ENCODE data around the gene MYL5. TPM values are rescaled to one million over a fixed set of nuclear protein-coding genes. Genes with fewer than 3 reads are reported as not detected.
"Not testable (repeated sequence)": the region's sequence is repeated elsewhere in the genome, so short reads cannot be mapped to it uniquely, and the experiment has no call there.

MYL5 gene
- total RNA-seq, 1 donor from 2014 or later = 2.9 TPM

DNA sequence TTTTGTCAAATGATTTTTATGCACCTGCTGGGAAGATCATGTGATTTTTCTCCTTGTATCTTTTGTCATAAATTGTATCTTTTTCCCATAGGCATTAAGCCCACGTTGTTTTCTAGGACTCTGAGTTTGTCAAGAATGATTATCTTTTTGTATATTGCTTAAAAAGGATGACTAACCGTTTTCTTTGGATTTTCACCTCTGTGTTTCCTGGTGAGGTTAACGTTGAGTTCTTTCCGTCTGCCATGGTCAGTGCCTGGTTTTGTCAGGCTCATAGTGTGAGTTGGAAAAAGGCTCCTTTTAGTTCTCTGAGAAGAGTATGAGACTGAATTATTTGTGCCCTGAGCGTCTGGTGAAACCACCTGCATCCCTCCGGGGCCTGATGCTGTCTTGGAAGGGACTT is 53.2 kb downstream of the MYL5 start:
- peaks cover 17% of the 10 kb centered on the region for H3K36me3 ChIP-seq (ENCODE audit: control insufficient read depth, insufficient read depth, low read length)
- no peak for DNase-seq (ENCODE audit: low read depth)
- TF ChIP-seq, protein P1, sequence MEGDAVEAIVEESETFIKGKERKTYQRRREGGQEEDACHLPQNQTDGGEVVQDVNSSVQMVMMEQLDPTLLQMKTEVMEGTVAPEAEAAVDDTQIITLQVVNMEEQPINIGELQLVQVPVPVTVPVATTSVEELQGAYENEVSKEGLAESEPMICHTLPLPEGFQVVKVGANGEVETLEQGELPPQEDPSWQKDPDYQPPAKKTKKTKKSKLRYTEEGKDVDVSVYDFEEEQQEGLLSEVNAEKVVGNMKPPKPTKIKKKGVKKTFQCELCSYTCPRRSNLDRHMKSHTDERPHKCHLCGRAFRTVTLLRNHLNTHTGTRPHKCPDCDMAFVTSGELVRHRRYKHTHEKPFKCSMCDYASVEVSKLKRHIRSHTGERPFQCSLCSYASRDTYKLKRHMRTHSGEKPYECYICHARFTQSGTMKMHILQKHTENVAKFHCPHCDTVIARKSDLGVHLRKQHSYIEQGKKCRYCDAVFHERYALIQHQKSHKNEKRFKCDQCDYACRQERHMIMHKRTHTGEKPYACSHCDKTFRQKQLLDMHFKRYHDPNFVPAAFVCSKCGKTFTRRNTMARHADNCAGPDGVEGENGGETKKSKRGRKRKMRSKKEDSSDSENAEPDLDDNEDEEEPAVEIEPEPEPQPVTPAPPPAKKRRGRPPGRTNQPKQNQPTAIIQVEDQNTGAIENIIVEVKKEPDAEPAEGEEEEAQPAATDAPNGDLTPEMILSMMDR (IDR thresholded peaks at IDR 0.05; ENCODE audit: insufficient read depth, low read length, severe bottlenecking) = no peak
- no peaks in the 10 kb centered on the region for H3K27me3 ChIP-seq (ENCODE audit: control insufficient read depth, insufficient read depth, low read length)
- FAIRE-seq = peak; percentile 60
- no peak overlapping the region for H3K4me3 ChIP-seq (ENCODE audit: low read depth, low read length)

DNA sequence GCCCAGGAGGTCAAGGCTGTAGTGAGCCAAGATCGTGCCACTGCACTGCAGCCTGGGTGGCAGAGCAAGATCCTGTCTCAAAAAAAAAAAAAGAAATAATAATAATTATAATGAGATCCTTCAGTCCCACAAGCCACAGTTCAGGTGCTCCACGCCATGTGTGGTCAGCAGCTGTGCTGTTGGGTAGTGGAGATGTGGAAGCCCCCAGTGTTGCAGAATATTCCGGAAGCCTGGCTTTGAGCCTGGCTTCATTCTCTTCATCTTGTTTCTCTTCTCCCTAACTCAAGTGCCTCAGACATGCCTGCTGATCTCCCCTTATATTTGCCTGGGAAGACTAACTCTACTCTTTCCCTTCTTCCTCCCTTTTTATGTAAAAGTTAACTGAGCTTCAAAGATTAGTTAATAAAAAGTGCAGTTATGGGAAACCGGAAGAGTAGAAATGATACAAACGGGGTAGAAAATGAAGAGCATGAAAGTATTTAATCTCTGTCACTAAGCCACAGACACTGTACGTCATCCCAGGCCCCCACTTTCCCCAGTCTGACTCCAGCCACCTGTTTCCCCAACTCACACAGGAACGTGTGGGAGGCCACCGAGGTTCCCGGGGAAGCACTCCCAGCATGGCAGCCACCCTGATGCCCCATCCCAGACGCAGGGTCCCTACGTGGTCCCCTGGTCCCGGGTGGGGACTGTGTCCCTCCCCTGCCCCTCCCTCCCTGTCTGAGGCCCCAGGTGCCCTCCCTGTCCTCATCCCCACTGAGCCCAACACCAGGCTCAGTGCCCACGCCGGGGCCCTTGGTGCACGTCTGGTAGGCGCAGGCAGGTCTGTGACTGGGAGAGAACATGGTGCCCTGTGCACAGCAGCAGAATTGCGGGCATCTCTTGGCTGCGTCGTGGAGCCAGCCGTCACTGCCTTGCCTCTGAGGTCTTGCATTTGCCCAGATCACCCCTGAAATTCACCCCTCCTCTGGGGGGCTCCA is 55.3 kb downstream of the MYL5 start:
- no peaks in the 10 kb centered on the region for H3K27me3 ChIP-seq (ENCODE audit: control insufficient read depth, insufficient read depth, low read length)
- TF ChIP-seq, protein P1 (IDR thresholded peaks at IDR 0.05; ENCODE audit: insufficient read depth, low read length, severe bottlenecking) = no peak
- no peak overlapping the region for H3K4me3 ChIP-seq (ENCODE audit: low read depth, low read length)
- peaks cover 25% of the 10 kb centered on the region for H3K36me3 ChIP-seq (ENCODE audit: control insufficient read depth, insufficient read depth, low read length)
- FAIRE-seq = no peak
- DNase-seq (ENCODE audit: low read depth) = no peak

DNA sequence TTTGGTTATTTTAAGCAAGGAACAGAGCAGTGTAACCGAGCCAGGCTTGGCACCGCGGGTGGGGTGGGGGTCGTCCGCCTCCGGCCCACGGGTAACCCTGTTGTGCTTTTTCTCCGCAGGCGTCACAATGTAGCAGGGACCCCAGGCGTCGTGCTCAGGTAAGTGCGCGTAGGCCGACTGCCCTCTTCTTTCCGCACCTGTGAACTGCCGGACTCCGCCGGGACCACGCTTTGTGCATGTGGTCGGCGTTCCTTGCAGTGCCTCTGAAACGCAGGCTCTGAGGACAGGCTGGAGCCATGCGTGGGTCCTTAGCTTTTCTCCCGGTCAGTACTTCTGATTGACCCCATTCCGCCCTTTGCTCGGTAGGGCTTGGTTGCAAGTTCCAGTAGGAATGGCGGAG is 56.2 kb downstream of the MYL5 start:
- H3K4me3 ChIP-seq (ENCODE audit: low read depth, low read length) = no peak overlapping the region
- H3K36me3 ChIP-seq (ENCODE audit: control insufficient read depth, insufficient read depth, low read length) = peaks cover 30% of the 10 kb centered on the region
- no peaks in the 10 kb centered on the region for H3K27me3 ChIP-seq (ENCODE audit: control insufficient read depth, insufficient read depth, low read length)
- no peak for DNase-seq (ENCODE audit: low read depth)
- TF ChIP-seq, protein P1 (IDR thresholded peaks at IDR 0.05; ENCODE audit: insufficient read depth, low read length, severe bottlenecking) = no peak
- FAIRE-seq = no peak

DNA sequence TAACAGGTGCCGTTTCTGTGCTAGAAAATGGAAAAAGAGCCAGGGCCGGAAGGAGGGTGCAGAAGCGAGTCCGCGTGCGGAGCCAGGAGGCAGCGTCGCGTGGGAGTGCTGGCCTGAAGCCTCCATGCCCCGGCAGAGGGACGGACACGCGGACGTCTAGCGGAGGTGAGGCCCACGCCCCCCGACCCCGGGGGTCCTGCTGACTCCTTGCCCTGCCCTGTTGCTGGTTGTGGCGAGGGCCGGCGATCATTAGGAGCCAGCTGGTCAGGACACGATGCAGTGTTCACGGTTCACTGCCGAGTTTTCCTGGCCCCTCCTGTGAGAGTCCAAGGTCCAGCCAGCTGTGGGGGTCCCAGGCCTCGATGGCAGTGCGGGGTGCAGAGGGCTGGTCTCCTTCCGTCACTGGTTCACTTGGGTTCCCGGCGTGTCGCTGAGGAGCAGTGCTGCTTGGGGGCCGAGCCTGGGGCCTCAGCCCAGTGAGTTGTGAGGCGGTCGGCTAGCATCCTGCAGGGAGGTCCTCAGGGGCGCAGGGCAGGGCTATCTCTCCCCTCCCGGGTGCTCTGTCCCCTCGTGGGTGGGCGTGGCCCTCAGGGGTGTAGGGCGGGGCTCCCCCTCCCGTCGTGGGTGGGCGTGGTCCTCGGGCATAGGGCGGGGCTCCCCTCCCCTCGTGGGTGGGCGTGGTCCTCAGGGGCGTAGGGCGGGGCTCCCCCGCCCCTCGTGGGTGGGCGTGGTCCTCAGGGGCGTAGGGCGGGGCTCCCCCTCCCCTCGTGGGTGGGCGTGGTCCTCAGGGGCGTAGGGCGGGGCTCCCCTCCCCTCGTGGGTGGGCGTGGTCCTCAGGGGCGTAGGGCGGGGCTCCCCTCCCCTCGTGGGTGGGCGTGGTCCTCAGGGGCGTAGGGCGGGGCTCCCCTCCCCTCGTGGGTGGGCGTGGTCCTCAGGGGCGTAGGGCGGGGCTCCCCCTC is 56.9 kb downstream of the MYL5 start:
- DNase-seq (ENCODE audit: low read depth); H3K4me3 ChIP-seq (ENCODE audit: low read depth, low read length); H3K27me3 ChIP-seq (ENCODE audit: control insufficient read depth, insufficient read depth, low read length); FAIRE-seq: not testable (repeated sequence)
- H3K36me3 ChIP-seq (ENCODE audit: control insufficient read depth, insufficient read depth, low read length) = peaks cover 32% of the 10 kb centered on the region

Other genes with a start within 250 kb of the MYL5 start
- gene ZNF721, start 175.4 kb upstream of the MYL5 start, total RNA-seq = 9.7 and 15.0 TPM in 2 replicates
- 52.7 and 69.3 TPM in 2 replicates for gene PIGG, start 175.3 kb upstream of the MYL5 start, total RNA-seq
- not detected in 2 replicates for gene TMEM271, start 98.2 kb upstream of the MYL5 start, total RNA-seq
- 0.64 TPM in 1 of 2 replicates, not detected in the other for gene PDE6B, start 49.0 kb upstream of the MYL5 start, total RNA-seq
- 70.8 and 301 TPM in 2 replicates for gene ATP5ME, start 266 bp upstream of the MYL5 start, total RNA-seq
- 0.53 and 1.7 TPM in 2 replicates for gene SLC49A3, start 14.6 kb downstream of the MYL5 start, total RNA-seq
- 30.5 and 40.1 TPM in 2 replicates for gene PCGF3, start 31.3 kb downstream of the MYL5 start, total RNA-seq
- gene CPLX1, start 151.6 kb downstream of the MYL5 start, total RNA-seq = not detected in 2 replicates

Measured in bronchial epithelial cell (primary cell).